HG03460 (cell line): Measurements from ENCODE around the gene AGPAT3.

ENCODE experiments used
- ATAC-seq: cut with Tn5 transposase; IDR thresholded peaks from one replicate; pipeline ENCODE4 v1.9.1; 2021; ENCODE audit not compliant: unreplicated experiment

Gene AGPAT3

DNA sequence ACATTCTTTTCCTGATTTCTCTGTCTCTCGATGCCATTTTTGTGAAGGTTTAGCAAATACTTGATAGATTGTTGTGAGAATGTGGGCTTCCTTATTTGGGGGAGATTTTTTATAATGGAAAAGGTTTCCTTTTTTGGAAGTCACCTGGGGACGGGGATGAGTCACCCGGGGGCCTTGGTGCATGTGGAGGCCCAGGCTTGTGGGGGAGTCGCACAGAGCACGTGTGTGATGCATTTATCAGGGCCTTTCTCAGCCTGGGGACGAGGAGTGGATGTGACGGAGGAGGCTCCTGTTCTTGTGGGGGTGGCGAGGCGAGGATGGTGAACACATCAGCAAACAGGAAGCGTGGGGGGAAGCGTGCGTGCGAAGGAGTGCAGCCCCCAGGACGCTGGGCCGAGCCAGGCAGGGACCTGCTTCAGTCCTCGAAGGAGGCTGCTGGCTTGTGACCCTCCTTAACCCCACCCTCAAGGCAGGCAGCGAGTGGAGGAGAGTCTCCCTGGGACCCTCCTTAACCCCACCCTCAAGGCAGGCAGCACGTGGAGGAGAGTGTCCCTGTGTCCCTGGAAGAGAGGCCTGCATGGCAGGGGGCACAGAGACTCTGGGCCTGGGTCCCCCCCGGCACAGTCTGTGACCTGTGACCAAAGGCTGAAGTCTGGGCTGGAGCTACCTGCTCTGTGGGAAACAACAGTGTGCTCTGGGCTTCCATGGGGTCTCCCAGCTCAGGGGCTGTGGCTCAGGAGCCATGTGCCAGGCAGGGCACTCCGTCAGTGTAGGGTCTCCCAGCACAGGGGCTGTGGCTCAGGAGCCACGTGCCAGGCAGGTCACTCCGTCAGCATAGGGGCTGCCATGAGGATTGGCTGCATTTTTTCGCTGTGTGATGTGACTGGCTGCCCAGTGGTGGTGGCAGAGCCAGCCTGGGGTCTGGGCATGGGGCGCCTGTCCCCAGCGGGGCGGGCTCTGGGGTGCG is 57.2 kb downstream of the AGPAT3 start:
- no peak for ATAC-seq

DNA sequence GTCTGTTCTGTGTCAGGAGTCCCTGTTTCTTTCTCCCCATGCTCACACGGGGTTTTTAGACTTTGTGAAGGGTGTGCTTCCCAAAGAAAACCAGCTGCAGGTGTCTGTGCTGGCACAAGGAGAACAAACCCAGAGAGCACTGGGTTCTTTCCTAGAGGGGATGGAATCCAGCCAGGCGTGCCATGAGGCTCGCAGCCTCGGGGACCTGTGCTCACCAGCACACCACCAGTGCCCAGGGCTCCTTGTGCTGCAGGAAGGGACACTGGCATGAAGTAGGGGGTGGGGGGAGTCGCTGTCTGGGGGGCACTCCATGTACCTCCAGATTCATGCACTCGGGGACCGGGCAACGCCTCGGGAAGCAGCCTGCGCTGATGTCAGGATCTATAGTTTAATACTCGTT is 57.9 kb downstream of the AGPAT3 start:
- no peak for ATAC-seq

DNA sequence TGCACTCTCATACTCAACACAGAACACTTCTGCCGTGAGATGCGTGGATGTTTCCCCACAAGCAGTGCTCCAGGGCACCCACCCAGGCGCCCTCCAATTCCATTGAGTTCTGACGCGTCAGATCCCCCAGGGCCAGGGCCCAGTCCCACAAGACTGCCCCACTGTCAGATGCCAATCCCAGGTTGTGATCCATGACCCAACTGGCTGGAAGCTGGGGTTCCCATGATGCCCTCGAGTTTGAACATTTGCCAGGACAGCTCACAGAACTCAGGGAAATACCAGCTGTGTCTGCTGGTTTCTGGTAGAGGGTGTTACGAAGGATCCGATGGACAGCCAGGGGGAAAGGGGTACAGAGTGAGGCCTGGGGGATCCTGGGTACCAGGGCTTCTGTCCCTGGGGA is 58.4 kb downstream of the AGPAT3 start:
- no peak for ATAC-seq

GRCh38 chr21:43924421-43925095 is 59.5 kb downstream of the AGPAT3 start:
- no peak for ATAC-seq

DNA sequence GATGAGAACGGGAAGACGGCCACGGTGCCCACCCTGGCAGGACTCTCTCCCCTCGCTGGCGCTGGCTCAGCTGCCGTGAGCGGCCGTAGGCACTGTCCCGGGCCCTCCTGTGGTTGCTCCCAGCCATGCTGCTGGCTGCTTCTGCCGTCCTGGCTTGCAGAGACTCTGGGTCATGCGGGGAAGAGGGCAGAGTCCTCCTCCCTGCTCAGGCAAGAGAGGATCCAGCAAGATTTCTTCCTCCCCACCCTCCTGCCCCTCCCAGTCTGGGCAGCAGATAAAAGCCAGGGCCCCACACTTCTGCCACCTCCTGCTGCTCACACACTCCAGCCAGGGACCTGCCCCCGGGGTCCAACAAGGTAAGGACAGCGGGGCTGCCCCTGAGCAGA is 60.1 kb downstream of the AGPAT3 start:
- no peak for ATAC-seq

DNA sequence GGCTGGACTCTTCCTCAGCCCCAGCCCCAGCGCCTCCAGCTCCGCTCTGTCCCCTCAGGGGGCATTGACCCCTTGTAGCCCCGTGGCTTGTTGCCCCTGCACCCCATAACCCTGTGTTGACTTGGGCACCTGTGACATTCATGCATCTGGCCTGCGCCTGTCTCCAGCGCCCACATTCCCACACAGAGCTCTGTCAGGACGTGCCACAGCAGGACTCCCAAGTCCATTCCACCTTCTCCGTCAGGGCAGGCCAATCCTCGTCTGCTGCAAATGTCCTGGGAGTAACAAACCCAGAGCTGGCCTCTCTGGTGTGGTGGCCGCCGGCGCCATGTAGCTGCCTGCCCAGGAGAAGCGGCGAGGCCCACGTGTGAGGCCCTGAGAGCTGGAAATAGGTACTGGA is 60.6 kb downstream of the AGPAT3 start:
- ATAC-seq, result no peak

DNA sequence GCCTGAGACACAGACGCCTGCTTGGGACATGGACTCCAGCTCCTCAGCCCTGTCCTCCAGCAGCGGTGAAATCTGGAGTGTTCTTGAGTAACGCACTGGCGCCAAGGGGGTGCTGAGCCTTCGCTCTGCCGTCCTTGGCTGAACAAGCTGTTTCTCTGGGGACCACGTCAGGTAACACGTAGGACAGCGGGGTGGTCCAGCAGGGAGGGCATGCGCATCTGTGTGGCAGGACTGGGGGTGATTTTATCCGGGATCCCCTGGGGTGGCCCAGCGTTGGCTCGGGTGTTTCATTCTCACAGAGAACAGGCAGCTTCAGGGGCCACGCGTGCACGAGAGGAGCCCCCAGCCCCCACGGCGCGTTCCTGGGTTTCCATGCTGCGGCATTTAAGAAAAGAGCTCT is 61.2 kb downstream of the AGPAT3 start:
- no peak for ATAC-seq

GRCh38 chr21:43927591-43928221 is 62.7 kb downstream of the AGPAT3 start:
- no peak for ATAC-seq

DNA sequence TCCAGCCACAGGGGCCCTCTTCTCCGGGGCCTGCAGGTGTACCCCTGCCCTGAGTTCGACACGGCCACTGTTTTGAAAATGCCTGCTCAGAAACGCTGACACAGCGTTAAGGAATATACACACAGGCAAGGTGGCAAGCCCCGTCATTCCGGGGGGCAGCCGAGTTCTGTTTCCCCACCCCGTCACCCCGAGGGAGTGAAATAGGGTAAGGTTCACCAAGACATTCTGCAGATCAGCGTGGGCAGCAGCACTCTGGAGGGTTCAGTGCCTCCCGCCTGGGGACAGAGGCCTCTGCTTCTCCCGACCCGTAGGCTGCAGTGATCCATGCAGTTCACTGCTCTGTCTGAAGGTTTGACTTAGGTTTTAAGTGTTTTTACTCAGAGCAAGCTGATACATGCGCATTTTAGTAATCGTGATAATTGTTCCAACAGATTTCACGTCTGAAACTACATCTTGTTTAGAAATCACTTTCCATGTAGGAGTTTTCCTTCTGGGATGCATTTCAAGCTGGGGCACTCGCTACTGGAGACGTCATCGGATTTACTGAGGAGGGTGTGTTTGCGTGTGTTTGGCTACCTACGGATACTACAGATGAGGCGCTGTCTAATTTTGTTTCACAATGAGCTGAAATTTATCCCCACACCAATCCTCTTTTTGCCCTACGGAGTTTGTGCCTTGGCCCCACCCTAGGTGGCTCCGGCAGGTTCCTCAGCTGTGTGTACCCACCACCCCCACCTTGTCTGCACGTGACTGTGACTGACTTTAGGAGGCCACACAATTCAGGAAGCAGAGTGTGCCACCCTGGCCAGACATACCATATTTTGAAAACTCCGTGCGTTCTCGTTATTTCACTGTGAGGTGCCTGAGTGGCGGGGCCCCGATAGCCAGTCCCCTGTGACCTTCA is 63.5 kb downstream of the AGPAT3 start:
- no peak for ATAC-seq

- ATAC-seq, result no peak
Observed at GRCh38 chr21:43929217-43929971, 64.4 kb downstream of the AGPAT3 start.

GRCh38 chr21:43930074-43930847 is 65.2 kb downstream of the AGPAT3 start:
- no peak for ATAC-seq

DNA sequence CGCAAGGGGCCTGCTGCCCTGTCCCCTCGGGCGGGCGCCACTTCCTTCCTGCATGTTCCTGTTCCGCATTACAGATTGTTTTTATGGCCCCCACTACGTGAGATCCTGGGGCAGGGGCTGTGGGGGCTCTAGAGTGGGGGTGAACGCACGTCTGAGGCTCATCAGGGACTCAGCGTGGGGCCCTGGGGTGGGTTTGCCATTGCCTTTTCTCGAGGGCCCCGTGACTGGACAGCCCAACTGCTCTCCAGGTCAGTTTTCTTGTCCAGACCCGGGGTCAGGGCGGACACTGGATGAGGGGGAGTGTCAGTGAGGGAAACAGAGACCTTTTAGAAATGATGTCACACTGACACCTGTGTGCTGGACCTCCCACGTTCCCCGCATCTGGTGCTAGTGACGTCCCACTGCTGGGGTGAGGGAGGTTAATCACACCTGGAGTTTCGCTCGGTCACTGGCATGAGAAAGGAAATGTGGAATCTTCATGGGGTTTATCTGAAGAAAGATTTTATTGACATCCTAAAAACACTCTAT is 65.9 kb downstream of the AGPAT3 start:
- ATAC-seq, result no peak

- ATAC-seq, result no peak
Observed at GRCh38 chr21:43931489-43931888, 66.5 kb downstream of the AGPAT3 start.

DNA sequence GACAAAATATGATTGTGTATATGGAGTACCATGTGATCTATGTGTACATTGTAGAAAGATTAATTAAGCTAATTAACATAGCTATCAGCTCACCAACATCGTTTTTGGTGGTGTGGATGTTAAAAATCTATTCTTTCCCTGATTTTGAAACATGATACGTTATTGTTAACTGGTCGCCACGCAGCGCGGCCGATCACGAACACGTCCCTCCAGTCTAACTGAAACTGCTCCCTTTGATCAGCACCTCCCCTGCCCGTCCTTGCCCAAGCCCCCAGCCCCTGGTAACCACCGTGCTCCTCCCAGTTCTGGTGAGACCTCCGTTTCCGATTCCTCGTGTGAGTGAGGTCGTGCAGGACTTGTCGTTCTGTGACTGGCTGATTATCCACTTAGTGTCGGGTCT is 67.0 kb downstream of the AGPAT3 start:
- no peak for ATAC-seq

DNA sequence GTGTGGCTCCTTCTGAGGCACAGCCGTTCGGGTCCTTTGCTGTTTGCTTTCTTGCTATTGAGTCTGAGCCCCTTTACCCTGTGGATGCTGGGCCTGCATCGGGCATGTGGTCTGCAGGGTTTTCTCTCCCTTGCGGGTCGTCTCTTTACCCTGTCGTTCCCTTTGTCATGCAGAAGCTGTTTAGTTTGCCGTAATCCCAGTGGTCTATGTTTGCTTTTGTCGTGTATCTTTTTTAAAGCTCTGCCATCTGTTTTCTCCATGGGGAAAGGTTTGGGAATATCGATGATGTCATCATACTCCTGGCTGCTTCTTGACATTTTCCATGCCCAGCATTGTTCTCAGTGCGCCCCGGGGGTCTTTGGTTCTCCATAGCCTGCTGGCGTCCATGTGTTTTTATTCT is 68.2 kb downstream of the AGPAT3 start:
- ATAC-seq, result no peak

DNA sequence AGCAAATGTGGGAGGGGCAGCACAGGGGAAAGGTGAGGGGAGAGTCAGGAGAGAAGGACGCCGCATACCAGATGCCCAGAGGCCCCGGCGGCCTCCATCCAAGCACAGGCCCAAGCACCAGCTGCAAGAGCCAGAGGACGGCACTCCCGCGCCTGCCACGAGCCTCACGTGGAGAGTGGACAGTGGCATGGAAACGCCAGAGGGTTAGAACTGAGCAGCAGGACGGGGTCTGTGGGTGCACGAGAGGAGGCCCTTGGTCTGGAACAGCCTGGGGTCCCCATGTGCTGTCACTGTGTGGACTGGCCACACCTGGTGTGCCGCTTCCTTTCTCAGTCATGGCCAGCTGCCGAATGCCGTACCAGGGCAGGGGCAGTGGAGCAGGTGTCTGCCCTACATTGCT is 68.7 kb downstream of the AGPAT3 start:
- ATAC-seq, result no peak

GRCh38 chr21:43934116-43934515 is 69.1 kb downstream of the AGPAT3 start:
- no peak for ATAC-seq

DNA sequence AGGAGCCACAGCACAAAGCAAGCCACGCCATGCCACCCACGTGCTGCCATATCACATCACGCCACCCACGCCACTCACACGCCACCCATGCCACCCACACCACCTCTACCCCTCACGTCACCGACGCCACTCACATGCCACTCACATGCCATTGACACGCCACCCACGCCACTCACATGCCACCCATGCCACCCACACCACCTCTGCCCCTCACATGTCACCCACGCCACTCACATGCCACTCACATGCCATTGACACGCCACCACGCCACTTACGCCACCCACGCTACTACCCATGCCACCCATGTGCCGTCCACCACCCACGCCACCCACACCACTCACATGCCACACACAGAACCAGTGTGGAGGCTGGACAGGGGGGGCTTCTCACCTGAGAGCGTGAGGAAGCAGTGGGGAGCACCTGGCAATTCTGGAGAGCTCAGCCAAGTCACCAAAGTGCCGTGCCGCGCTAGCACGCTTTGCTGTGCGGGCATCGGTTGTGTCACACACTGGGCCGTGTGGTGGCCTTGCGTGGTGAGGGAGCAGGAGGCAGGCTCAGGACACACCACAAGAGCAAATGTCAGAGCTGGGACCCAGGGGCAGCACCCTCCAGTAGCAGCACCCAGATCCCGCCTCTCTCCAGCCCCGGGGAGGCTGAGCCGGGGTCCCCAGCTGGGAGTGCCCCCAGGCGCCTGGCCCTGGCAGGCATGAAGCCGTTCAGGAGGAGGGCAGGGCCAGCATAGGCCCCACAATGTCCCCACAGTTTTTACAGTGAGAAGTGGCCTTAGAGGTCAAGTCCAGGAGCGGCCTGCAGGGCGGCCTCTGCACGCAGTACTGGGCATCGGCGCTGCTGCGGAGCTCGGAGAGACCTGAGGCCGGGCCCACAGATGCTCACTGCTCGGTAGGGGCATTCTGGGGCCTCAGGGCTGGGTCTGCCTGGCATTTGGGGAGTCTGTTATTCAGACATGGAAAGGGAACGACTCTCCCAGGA is 70.0 kb downstream of the AGPAT3 start:
- ATAC-seq, result no peak
